ENCODE measurements around the gene TMEM91. TPM values are rescaled to one million over a fixed set of nuclear protein-coding genes. Genes with fewer than 3 reads are reported as not detected.
A peak's percentile ranks its signal among the peaks of the same experiment; 100 is the strongest.

Gene TMEM91
- total RNA-seq, 1 donor from 2014 or later, result 7.4 TPM

DNA sequence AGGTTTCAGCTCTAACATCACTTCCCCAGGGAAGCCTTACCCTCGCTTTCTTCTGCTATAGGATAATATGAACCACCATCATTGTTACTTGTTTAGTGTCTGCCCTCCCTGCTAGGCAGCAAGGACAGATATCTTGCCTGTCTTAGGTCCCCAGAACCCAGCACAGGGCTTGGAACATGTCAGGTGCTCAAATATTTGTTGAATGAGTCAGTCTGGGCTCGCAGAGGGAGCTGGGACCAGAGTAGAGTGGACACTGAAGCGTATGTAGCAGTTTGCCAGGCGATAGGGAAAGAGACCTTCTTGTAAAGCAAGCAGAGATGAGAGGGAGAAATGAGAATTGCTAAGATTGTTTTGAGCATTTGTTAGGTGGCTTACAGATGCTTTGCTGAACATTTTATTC, 33.0 kb downstream of the TMEM91 start:
- FAIRE-seq, result no peak

DNA sequence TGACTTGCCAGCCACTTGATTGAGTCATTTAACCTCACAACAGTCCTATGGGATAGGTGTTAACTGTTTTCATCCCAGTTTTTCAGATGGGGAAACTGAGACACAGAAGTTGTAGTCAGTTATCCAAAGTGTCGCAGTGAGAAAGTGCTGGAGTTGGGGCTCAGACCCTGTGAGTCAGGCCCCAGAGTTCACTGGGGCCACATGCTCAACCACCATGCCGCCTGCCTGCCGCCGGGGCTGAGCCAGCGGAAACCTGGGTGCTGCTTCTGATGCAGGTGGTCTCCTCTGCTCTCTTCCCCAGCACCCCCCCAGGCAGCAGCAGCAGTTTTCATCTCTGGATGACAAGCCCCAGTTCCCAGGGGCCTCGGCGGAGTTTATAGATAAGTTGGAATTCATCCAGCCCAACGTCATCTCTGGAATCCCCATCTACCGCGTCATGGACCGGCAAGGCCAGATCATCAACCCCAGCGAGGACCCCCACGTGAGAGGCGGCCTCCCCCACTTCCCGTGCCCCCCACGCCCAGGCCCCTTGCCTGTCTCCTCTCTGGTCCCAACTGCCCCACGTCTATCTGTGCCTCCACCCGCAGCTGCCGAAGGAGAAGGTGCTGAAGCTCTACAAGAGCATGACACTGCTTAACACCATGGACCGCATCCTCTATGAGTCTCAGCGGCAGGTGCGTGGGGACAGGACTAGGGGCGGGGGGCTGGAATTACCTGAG, 34.2 kb downstream of the TMEM91 start:
- Histone ChIP-seq H2AFZ (ENCODE audit: low read depth, low read length) (no peak overlapping the region), H3K36me3 (ENCODE audit: insufficient read depth, low read length) (peaks cover 6% of the 10 kb centered on the region), H3K4me1 (ENCODE audit: insufficient read depth, low read length) (no peaks in the 10 kb centered on the region), H3K27ac (ENCODE audit: low read depth, low read length) (no peak overlapping the region), H3K9me3 (ENCODE audit: insufficient read depth, low read depth, low read length) (no peaks in the 10 kb centered on the region), H3K4me3 (ENCODE audit: insufficient read depth, low read depth, low read length) (no peak overlapping the region), H3K9ac (ENCODE audit: low read length) (no peak overlapping the region), H3K79me2 (ENCODE audit: insufficient read depth, low read length) (no peaks in the 10 kb centered on the region), H3K4me2 (ENCODE audit: low read length) (no peak overlapping the region), H4K20me1 (ENCODE audit: insufficient read depth, low read length) (peaks cover 8% of the 10 kb centered on the region), H3K27me3 (ENCODE audit: insufficient read depth, low read length) (no peaks in the 10 kb centered on the region)
- Mint-ChIP-seq H3K4me1 (ENCODE audit: low read depth, unreplicated experiment) (peaks cover 22% of the 10 kb centered on the region), H3K36me3 (ENCODE audit: low read depth, unreplicated experiment) (peaks cover 16% of the 10 kb centered on the region), H3K27me3 (ENCODE audit: low read depth, unreplicated experiment) (no peaks in the 10 kb centered on the region), H3K9me3 (ENCODE audit: unreplicated experiment) (no peaks in the 10 kb centered on the region), H3K27ac (ENCODE audit: unreplicated experiment) (no peak overlapping the region), H3K4me3 (ENCODE audit: unreplicated experiment) (no peak overlapping the region)
- no peak for FAIRE-seq
- DNase-seq (ENCODE audit: low read depth), result no peak
- TF ChIP-seq, protein P1, sequence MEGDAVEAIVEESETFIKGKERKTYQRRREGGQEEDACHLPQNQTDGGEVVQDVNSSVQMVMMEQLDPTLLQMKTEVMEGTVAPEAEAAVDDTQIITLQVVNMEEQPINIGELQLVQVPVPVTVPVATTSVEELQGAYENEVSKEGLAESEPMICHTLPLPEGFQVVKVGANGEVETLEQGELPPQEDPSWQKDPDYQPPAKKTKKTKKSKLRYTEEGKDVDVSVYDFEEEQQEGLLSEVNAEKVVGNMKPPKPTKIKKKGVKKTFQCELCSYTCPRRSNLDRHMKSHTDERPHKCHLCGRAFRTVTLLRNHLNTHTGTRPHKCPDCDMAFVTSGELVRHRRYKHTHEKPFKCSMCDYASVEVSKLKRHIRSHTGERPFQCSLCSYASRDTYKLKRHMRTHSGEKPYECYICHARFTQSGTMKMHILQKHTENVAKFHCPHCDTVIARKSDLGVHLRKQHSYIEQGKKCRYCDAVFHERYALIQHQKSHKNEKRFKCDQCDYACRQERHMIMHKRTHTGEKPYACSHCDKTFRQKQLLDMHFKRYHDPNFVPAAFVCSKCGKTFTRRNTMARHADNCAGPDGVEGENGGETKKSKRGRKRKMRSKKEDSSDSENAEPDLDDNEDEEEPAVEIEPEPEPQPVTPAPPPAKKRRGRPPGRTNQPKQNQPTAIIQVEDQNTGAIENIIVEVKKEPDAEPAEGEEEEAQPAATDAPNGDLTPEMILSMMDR (IDR thresholded peaks at IDR 0.05; ENCODE audit: insufficient read depth, low read depth, low read length), result no peak
- no peak for TF ChIP-seq EZH2 (IDR thresholded peaks at IDR 0.05; ENCODE audit: insufficient read depth, low read length)

More for the DNA sequence above, 33.0 kb downstream of the TMEM91 start:
- H3K4me3 ChIP-seq (ENCODE audit: insufficient read depth, low read depth, low read length), result no peak overlapping the region
- Mint-ChIP-seq H3K27ac (ENCODE audit: unreplicated experiment) (peak overlapping the region; percentile 81), H3K4me3 (ENCODE audit: unreplicated experiment) (no peak overlapping the region), H3K4me1 (ENCODE audit: low read depth, unreplicated experiment) (peaks cover 22% of the 10 kb centered on the region), H3K36me3 (ENCODE audit: low read depth, unreplicated experiment) (peaks cover 12% of the 10 kb centered on the region), H3K9me3 (ENCODE audit: unreplicated experiment) (no peaks in the 10 kb centered on the region), H3K27me3 (ENCODE audit: low read depth, unreplicated experiment) (no peaks in the 10 kb centered on the region)
- H3K27ac ChIP-seq (ENCODE audit: low read depth, low read length), result no peak overlapping the region
- H3K27me3 ChIP-seq (ENCODE audit: insufficient read depth, low read length), result no peaks in the 10 kb centered on the region
- H3K36me3 ChIP-seq (ENCODE audit: insufficient read depth, low read length), result peaks cover 1% of the 10 kb centered on the region
- no peaks in the 10 kb centered on the region for H3K4me1 ChIP-seq (ENCODE audit: insufficient read depth, low read length)
- H3K79me2 ChIP-seq (ENCODE audit: insufficient read depth, low read length), result no peaks in the 10 kb centered on the region
- H3K9me3 ChIP-seq (ENCODE audit: insufficient read depth, low read depth, low read length), result no peaks in the 10 kb centered on the region
- H4K20me1 ChIP-seq (ENCODE audit: insufficient read depth, low read length), result peaks cover 8% of the 10 kb centered on the region
- peak; percentile 48 for DNase-seq (ENCODE audit: low read depth)
- no peak for TF ChIP-seq EZH2 (IDR thresholded peaks at IDR 0.05; ENCODE audit: insufficient read depth, low read length)
- no peak overlapping the region for H3K4me2 ChIP-seq (ENCODE audit: low read length)
- H3K9ac ChIP-seq (ENCODE audit: low read length), result no peak overlapping the region
- H2AFZ ChIP-seq (ENCODE audit: low read depth, low read length), result no peak overlapping the region

DNA sequence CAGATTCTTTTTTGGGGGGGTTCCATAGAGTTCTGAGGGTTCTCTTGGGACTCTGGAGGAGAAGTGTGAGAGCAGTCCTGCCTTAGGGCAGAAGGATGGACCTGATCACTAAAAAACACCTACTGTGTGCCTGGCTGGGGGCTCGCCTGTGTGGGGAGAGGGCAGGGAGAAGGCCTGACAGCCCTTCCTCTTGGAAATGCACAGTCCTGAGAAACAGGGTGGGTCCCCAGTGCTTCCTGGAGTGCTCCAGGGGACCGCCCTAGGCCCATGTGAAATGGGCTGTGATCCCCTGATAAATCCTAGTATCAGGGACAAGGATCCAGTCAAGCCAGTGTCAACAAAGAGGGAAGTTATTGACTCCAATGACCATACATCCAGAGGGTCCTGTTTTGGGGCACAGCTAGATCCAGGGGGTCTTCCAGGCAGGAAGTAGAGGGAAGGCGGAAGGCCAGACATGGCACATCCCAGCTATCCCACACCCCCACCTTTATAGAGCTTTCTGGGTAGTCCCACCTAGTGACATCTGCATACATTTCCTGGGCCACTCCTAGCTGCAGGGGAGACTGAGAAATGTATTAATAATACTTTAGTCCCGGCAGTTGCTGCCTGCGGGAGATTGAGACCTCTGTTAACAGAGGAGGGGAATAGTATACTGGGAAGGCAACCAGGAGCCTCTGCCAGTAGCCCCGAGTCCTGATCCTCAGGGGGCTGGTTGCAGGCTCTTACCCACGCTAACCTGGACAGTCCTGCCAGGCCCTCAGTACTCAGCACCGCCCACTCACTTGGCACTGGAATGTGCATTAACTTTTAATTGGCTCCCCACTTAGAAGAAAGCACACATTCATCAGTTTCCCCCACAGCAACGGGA, 35.0 kb downstream of the TMEM91 start:
- Mint-ChIP-seq H3K4me1 (ENCODE audit: low read depth, unreplicated experiment) (peaks cover 22% of the 10 kb centered on the region), H3K9me3 (ENCODE audit: unreplicated experiment) (no peaks in the 10 kb centered on the region)
- no peaks in the 10 kb centered on the region for H3K79me2 ChIP-seq (ENCODE audit: insufficient read depth, low read length)

More for the DNA sequence above, 35.0 kb downstream of the TMEM91 start:
- Histone ChIP-seq H3K4me3 (ENCODE audit: insufficient read depth, low read depth, low read length) (no peak overlapping the region), H3K27ac (ENCODE audit: low read depth, low read length) (no peak overlapping the region), H3K36me3 (ENCODE audit: insufficient read depth, low read length) (peaks cover 6% of the 10 kb centered on the region), H3K27me3 (ENCODE audit: insufficient read depth, low read length) (no peaks in the 10 kb centered on the region), H3K4me2 (ENCODE audit: low read length) (no peak overlapping the region), H3K9ac (ENCODE audit: low read length) (no peak overlapping the region), H3K9me3 (ENCODE audit: insufficient read depth, low read depth, low read length) (no peaks in the 10 kb centered on the region), H2AFZ (ENCODE audit: low read depth, low read length) (no peak overlapping the region), H4K20me1 (ENCODE audit: insufficient read depth, low read length) (peaks cover 8% of the 10 kb centered on the region), H3K4me1 (ENCODE audit: insufficient read depth, low read length) (no peaks in the 10 kb centered on the region)
- H3K4me3 Mint-ChIP-seq (ENCODE audit: unreplicated experiment), result no peak overlapping the region
- FAIRE-seq, result no peak
- DNase-seq (ENCODE audit: low read depth), result no peak
- no peaks in the 10 kb centered on the region for H3K27me3 Mint-ChIP-seq (ENCODE audit: low read depth, unreplicated experiment)
- no peak overlapping the region for H3K27ac Mint-ChIP-seq (ENCODE audit: unreplicated experiment)
- TF ChIP-seq EZH2 (IDR thresholded peaks at IDR 0.05; ENCODE audit: insufficient read depth, low read length), result no peak
- TF ChIP-seq, protein P1 (IDR thresholded peaks at IDR 0.05; ENCODE audit: insufficient read depth, low read depth, low read length), result no peak
- H3K36me3 Mint-ChIP-seq (ENCODE audit: low read depth, unreplicated experiment), result peaks cover 17% of the 10 kb centered on the region
